NCI-H2196 (cell line): Measurements from ENCODE around the gene MRPS12.
"Not testable (repeated sequence)": the region's sequence is repeated elsewhere in the genome, so short reads cannot be mapped to it uniquely, and the experiment has no call there.

Experiments
- DNase-seq: peaks from one replicate; lab custom pipeline; 2025; ENCODE audit not compliant: unreplicated experiment; lab: John Stamatoyannopoulos, UW

The MRPS12 gene

GRCh38 chr19:38932425-38933179, 1.9 kb downstream of the MRPS12 start:
- DNase-seq = peak; percentile 29

GRCh38 chr19:38933544-38933943, 2.8 kb downstream of the MRPS12 start:
- DNase-seq = no peak

- no peak for DNase-seq
Measured at GRCh38 chr19:38939957-38940356, 9.2 kb downstream of the MRPS12 start.

- not testable (repeated sequence) for DNase-seq
Measured at GRCh38 chr19:38941466-38941865, 10.7 kb downstream of the MRPS12 start.

- no peak for DNase-seq
Measured at GRCh38 chr19:38941979-38942378, 11.2 kb downstream of the MRPS12 start.

GRCh38 chr19:38942471-38943181, 11.9 kb downstream of the MRPS12 start:
- no peak for DNase-seq

- DNase-seq = no peak
Measured at GRCh38 chr19:38944981-38945506, 14.3 kb downstream of the MRPS12 start.

GRCh38 chr19:38945562-38946228, 15.0 kb downstream of the MRPS12 start:
- no peak for DNase-seq

GRCh38 chr19:38946229-38947010, 15.7 kb downstream of the MRPS12 start:
- no peak for DNase-seq

- DNase-seq = peak; percentile 88
Measured at GRCh38 chr19:38949580-38950367, 19.0 kb downstream of the MRPS12 start.

- DNase-seq = no peak
Measured at GRCh38 chr19:38951187-38951586, 20.4 kb downstream of the MRPS12 start.

GRCh38 chr19:38952395-38953165, 21.8 kb downstream of the MRPS12 start:
- peak; percentile 77 for DNase-seq

GRCh38 chr19:38953677-38954076, 22.9 kb downstream of the MRPS12 start:
- DNase-seq = no peak

GRCh38 chr19:38956264-38956663, 25.5 kb downstream of the MRPS12 start:
- DNase-seq = no peak

- no peak for DNase-seq
Measured at GRCh38 chr19:38958301-38958700, 27.6 kb downstream of the MRPS12 start.

GRCh38 chr19:38959618-38960017, 28.9 kb downstream of the MRPS12 start:
- no peak for DNase-seq

GRCh38 chr19:38964738-38965137, 34.0 kb downstream of the MRPS12 start:
- no peak for DNase-seq

GRCh38 chr19:38966149-38966548, 35.4 kb downstream of the MRPS12 start:
- not testable (repeated sequence) for DNase-seq
